Endothelial cell of umbilical vein (primary cell): Measurements from ENCODE around the gene CCSAP.

ENCODE experiments used
- EZH2 ChIP-seq: IDR thresholded peaks from 2 replicates; pipeline ENCODE4 v1.6.1; 2012; ENCODE audit warnings: borderline replicate concordance, low read depth, mild to moderate bottlenecking, moderate library complexity, low read length, inconsistent platforms; ENCODE audit not compliant: severe bottlenecking
- FOS ChIP-seq: IDR thresholded peaks from 2 replicates; pipeline ENCODE4 v1.6.1; 2011; ENCODE audit warnings: mild to moderate bottlenecking, low read length, moderate library complexity, borderline replicate concordance; ENCODE audit not compliant: insufficient read depth
- JUN ChIP-seq: IDR thresholded peaks from 2 replicates; pipeline ENCODE4 v1.6.1; 2011; ENCODE audit warnings: borderline replicate concordance, low read depth; ENCODE audit not compliant: insufficient read length, insufficient read depth
- POLR2A ChIP-seq: IDR thresholded peaks from 2 replicates; pipeline ENCODE4 v1.6.1; 2012; ENCODE audit warnings: low read depth, mild to moderate bottlenecking, control low read depth, low read length
- POLR2AphosphoS5 ChIP-seq: IDR thresholded peaks from 2 replicates; pipeline ENCODE4 v1.6.1; 2012; ENCODE audit warnings: low read depth, mild to moderate bottlenecking, control low read depth, low read length, moderate library complexity; ENCODE audit not compliant: insufficient read depth
- TF ChIP-seq, protein P1 (sequence below), 2 donors: IDR thresholded peaks; 1 replicate in 1 of 2; 2 replicates in 1 of 2; pipeline ENCODE4 v1.5.1; 2011; ENCODE audit warnings: low read length in 2 of 2, mild to moderate bottlenecking in 2 of 2, moderate library complexity in 2 of 2, control low read depth in 1 of 2, inconsistent platforms in 1 of 2, low read depth in 1 of 2; ENCODE audit not compliant: insufficient read depth in 1 of 2; ENCODE audit errors: extremely low read depth in 1 of 2

DNA sequence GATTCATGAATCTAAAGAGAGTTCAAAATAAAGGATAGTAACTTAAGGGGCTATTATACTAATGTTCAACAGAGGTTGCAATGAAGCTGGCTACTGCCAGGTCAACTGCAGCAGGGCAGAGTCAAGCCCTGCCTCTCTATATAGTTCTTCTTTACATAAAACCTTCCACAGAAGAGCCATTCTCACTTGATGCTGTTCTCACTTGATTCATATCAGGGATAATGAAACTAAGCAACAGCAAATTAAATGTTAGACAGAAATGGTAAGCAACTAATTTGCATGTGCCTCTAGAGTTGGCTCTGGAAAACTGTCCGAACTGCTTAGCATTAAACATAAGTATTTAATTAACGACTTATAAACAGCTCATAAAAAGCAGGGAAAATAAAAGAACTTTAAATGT lies 17.4 kb downstream of the CCSAP start:
- TF ChIP-seq, protein P1, sequence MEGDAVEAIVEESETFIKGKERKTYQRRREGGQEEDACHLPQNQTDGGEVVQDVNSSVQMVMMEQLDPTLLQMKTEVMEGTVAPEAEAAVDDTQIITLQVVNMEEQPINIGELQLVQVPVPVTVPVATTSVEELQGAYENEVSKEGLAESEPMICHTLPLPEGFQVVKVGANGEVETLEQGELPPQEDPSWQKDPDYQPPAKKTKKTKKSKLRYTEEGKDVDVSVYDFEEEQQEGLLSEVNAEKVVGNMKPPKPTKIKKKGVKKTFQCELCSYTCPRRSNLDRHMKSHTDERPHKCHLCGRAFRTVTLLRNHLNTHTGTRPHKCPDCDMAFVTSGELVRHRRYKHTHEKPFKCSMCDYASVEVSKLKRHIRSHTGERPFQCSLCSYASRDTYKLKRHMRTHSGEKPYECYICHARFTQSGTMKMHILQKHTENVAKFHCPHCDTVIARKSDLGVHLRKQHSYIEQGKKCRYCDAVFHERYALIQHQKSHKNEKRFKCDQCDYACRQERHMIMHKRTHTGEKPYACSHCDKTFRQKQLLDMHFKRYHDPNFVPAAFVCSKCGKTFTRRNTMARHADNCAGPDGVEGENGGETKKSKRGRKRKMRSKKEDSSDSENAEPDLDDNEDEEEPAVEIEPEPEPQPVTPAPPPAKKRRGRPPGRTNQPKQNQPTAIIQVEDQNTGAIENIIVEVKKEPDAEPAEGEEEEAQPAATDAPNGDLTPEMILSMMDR (IDR thresholded peaks at IDR 0.05; ENCODE audit: extremely low read depth in 1 of 2, insufficient read depth in 1 of 2, low read depth in 1 of 2, low read length in 2 of 2) = no peak
- TF ChIP-seq JUN (no peak), FOS (no peak), POLR2A (no peak), POLR2AphosphoS5 (no peak), EZH2 (no peak)
